Retinal pigment epithelial cell (primary cell): ENCODE results near the gene HOXA13.

Source experiments
- DNase-seq: peaks from one replicate; pipeline ENCODE4 v3.0.0-alpha.2; 2010; ENCODE audit warnings: low read depth
- H3K4me3 ChIP-seq: 2 replicates; pipeline ENCODE4 v1.5.1; 2011; ENCODE audit warnings: mild to moderate bottlenecking, low read length, control low read depth, moderate library complexity
- CTCF ChIP-seq: conservative IDR thresholded peaks from 2 replicates; pipeline ENCODE4 v1.5.1; 2011; ENCODE audit warnings: low read depth, low read length, control low read depth, inconsistent platforms

HOXA13 gene

GRCh38 chr7:27224983-27225934 lies 25.4 kb upstream of the HOXA13 start:
- TF ChIP-seq CTCF: no peak
- DNase-seq: no peak
- H3K4me3 ChIP-seq: no peak overlapping the region

- DNase-seq: no peak
- TF ChIP-seq CTCF: no peak
- no peak overlapping the region for H3K4me3 ChIP-seq
These were observed 24.2 kb upstream of the HOXA13 start for GRCh38 chr7:27223941-27224575.

- DNase-seq: no peak
- TF ChIP-seq CTCF: no peak
- no peak overlapping the region for H3K4me3 ChIP-seq
These were observed 21.4 kb upstream of the HOXA13 start for GRCh38 chr7:27221201-27221797.

GRCh38 chr7:27220440-27220955 lies 20.6 kb upstream of the HOXA13 start:
- no peak for DNase-seq
- H3K4me3 ChIP-seq: no peak overlapping the region
- no peak for TF ChIP-seq CTCF

GRCh38 chr7:27219821-27220220 lies 19.9 kb upstream of the HOXA13 start:
- TF ChIP-seq CTCF: no peak
- DNase-seq: no peak
- H3K4me3 ChIP-seq: no peak overlapping the region

- no peak for DNase-seq
- no peak overlapping the region for H3K4me3 ChIP-seq
- TF ChIP-seq CTCF: no peak
These were observed 18.1 kb upstream of the HOXA13 start for GRCh38 chr7:27217951-27218350.
